Endodermal cell (in vitro differentiated cells): ENCODE data around the gene GNB1L. TPM values are rescaled to one million over a fixed set of nuclear protein-coding genes. Genes with fewer than 3 reads are reported as not detected.
"Not testable (repeated sequence)": the region's sequence is repeated elsewhere in the genome, so short reads cannot be mapped to it uniquely, and the experiment has no call there.

Experiments used
- DNase-seq: peaks from one replicate; pipeline ENCODE4 v3.0.0-alpha.2; 2017
- H3K27ac ChIP-seq: 2 replicates; pipeline ENCODE4 v1.5.1; 2013; ENCODE audit warnings: mild to moderate bottlenecking, low read depth, low read length, moderate library complexity
- H3K27me3 ChIP-seq: 2 replicates; pipeline ENCODE4 v1.6.1; 2013; ENCODE audit warnings: mild to moderate bottlenecking, low read length, moderate library complexity; ENCODE audit not compliant: insufficient read depth, control insufficient read depth, poor library complexity, severe bottlenecking
- H3K36me3 ChIP-seq: 2 replicates; pipeline ENCODE4 v1.7.0; 2013; ENCODE audit warnings: mild to moderate bottlenecking, low read length, moderate library complexity; ENCODE audit not compliant: control insufficient read depth, insufficient read depth
- H3K4me1 ChIP-seq: one replicate; pipeline ENCODE4 v1.7.0; 2013; ENCODE audit warnings: low read length; ENCODE audit not compliant: control insufficient read depth, insufficient read depth
- H3K4me3 ChIP-seq: 2 replicates; pipeline ENCODE4 v1.5.1; 2013; ENCODE audit warnings: mild to moderate bottlenecking, low read length, moderate library complexity
- H3K9ac ChIP-seq: 2 replicates; pipeline ENCODE4 v1.6.1; 2013; ENCODE audit warnings: mild to moderate bottlenecking, low read length, moderate library complexity; ENCODE audit not compliant: poor library complexity, severe bottlenecking; ENCODE audit errors: extremely low read depth
- H3K9me3 ChIP-seq: 2 replicates; pipeline ENCODE4 v1.6.1; 2013; ENCODE audit warnings: mild to moderate bottlenecking, low read length, moderate library complexity; ENCODE audit not compliant: control insufficient read depth
- H3K27ac Mint-ChIP-seq: 2 replicates; pipeline ENCODE4 v1.8.0; 2020; ENCODE audit warnings: mixed read lengths
- H3K27me3 Mint-ChIP-seq: 2 replicates; pipeline ENCODE4 v1.8.0; 2021; ENCODE audit warnings: mild to moderate bottlenecking, mixed read lengths; ENCODE audit not compliant: insufficient read depth
- H3K36me3 Mint-ChIP-seq: 2 replicates; pipeline ENCODE4 v1.8.0; 2020; ENCODE audit warnings: low read depth, mixed read lengths
- H3K4me1 Mint-ChIP-seq: 2 replicates; pipeline ENCODE4 v1.8.0; 2020; ENCODE audit warnings: mixed read lengths
- H3K4me3 Mint-ChIP-seq: 2 replicates; pipeline ENCODE4 v1.8.0; 2020; ENCODE audit warnings: mild to moderate bottlenecking, moderate library complexity, mixed read lengths
- H3K9me3 Mint-ChIP-seq: 2 replicates; pipeline ENCODE4 v1.8.0; 2020; ENCODE audit warnings: mild to moderate bottlenecking, mixed read lengths
- WGBS, 2 experiments: methylation state at CpG; one replicate each; pipeline versions ENCODE4 v1.1.5 to v1.1.7; 2013; ENCODE audit warnings: missing lambda C conversion rate in 2 of 2, mixed read lengths in 1 of 2; ENCODE audit not compliant: insufficient coverage in 1 of 2, insufficient read length in 1 of 2; 5-methylcytosine and 5-hydroxymethylcytosine counted together
- total RNA-seq, 2 donors: library from RNA; stranded (reverse); fragmentation: NEBNext Ultra II Directional in 1 of 2; extraction: Animal tissue kit (Norgen Biotek cat#: 25700) in 1 of 2; gene quantifications; 2 replicates in 1 of 2; 3 replicates in 1 of 2; pipeline ENCODE4 v1.2.1, GENCODE V29; 2021
- TF ChIP-seq, protein P1 (sequence below): fragments of 200-600 bp; sonication (generic); conservative IDR thresholded peaks from 2 replicates; pipeline ENCODE4 v1.5.0; 2021; ENCODE audit warnings: antibody characterized with exemption, mild to moderate bottlenecking

The GNB1L gene
- total RNA-seq, 2 donors from 2014 or later = 9.5 to 12.2 TPM

DNA sequence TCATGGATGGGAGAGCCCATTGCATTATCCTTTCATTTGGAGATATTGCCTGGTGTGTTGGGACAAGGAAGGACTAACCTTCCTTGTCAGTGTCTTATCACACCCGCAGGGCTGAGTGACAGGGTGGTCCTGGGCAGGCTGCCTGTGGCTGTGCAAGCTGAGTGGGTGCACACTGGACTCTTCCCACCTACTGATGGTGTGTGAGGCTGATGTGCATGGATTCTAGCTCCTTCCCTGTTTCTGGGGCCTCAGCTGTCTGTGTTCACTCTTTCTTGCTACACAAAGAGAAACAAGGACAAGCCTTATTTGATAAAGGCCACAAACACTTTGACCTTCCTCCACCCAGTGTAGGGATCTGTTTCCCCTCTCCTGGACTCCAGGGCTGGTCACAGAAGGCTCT, 72.1 kb downstream of the GNB1L start:
- H3K27ac ChIP-seq = no peak overlapping the region
- H3K4me3 ChIP-seq = no peak overlapping the region
- peaks cover 6% of the 10 kb centered on the region for H3K27me3 ChIP-seq
- Mint-ChIP-seq H3K4me3 (no peak overlapping the region), H3K27me3 (peaks cover 7% of the 10 kb centered on the region), H3K9me3 (no peaks in the 10 kb centered on the region), H3K27ac (no peak overlapping the region), H3K4me1 (no peaks in the 10 kb centered on the region), H3K36me3 (no peaks in the 10 kb centered on the region)
- no peaks in the 10 kb centered on the region for H3K36me3 ChIP-seq
- TF ChIP-seq, protein P1, sequence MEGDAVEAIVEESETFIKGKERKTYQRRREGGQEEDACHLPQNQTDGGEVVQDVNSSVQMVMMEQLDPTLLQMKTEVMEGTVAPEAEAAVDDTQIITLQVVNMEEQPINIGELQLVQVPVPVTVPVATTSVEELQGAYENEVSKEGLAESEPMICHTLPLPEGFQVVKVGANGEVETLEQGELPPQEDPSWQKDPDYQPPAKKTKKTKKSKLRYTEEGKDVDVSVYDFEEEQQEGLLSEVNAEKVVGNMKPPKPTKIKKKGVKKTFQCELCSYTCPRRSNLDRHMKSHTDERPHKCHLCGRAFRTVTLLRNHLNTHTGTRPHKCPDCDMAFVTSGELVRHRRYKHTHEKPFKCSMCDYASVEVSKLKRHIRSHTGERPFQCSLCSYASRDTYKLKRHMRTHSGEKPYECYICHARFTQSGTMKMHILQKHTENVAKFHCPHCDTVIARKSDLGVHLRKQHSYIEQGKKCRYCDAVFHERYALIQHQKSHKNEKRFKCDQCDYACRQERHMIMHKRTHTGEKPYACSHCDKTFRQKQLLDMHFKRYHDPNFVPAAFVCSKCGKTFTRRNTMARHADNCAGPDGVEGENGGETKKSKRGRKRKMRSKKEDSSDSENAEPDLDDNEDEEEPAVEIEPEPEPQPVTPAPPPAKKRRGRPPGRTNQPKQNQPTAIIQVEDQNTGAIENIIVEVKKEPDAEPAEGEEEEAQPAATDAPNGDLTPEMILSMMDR = no peak
- no peaks in the 10 kb centered on the region for H3K4me1 ChIP-seq
- WGBS, 2 experiments = 80 to 82% methylated on average over 1 of the region's 1 CpG
- no peaks in the 10 kb centered on the region for H3K9me3 ChIP-seq
- no peak overlapping the region for H3K9ac ChIP-seq
- DNase-seq = no peak

DNA sequence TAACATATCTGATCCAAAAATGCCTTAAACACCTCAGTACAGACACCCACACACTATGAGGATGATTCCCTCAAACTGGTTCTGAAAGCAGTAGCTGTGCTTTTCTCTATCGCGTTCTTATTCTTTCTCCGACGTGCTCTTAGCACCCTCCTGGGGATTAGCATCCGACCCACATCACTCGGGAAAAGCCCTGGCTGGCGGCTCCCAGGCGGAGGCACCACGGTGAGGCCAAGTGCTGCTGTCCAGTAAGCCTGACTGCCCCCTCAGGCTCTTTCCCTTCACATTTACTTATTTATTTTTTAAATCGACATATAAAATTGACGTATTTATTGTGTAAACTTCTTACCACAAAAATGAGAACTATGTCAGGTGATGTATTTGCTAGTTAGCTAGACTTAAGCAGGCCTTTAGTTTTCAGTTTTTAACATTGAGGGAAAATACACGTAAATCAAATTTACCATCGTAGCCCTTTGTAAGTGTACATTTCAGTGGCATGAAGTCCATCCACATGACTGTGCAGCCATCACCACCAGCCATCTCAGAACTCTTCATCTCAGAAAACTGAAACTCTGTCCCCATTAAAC, 74.9 kb downstream of the GNB1L start:
- Mint-ChIP-seq H3K27ac (no peak overlapping the region), H3K4me1 (no peaks in the 10 kb centered on the region), H3K9me3 (no peaks in the 10 kb centered on the region), H3K36me3 (no peaks in the 10 kb centered on the region), H3K27me3 (peaks cover 7% of the 10 kb centered on the region), H3K4me3 (no peak overlapping the region)
- no peak for DNase-seq
- H3K27ac ChIP-seq = no peak overlapping the region
- TF ChIP-seq, protein P1 = no peak
- no peaks in the 10 kb centered on the region for H3K4me1 ChIP-seq
- no peak overlapping the region for H3K4me3 ChIP-seq
- peaks cover 6% of the 10 kb centered on the region for H3K27me3 ChIP-seq
- H3K9ac ChIP-seq = no peak overlapping the region
- no peaks in the 10 kb centered on the region for H3K9me3 ChIP-seq
- no peaks in the 10 kb centered on the region for H3K36me3 ChIP-seq
- WGBS, 2 experiments = 78 to 80% methylated on average over 6 to 13 of the region's 13 CpGs

- H3K9me3 ChIP-seq = no peaks in the 10 kb centered on the region
- TF ChIP-seq, protein P1 = no peak
- DNase-seq = no peak
- H3K36me3 ChIP-seq = no peaks in the 10 kb centered on the region
- Mint-ChIP-seq H3K36me3 (no peaks in the 10 kb centered on the region), H3K27me3 (peaks cover 12% of the 10 kb centered on the region), H3K4me3 (no peak overlapping the region), H3K9me3 (no peaks in the 10 kb centered on the region), H3K27ac (no peak overlapping the region), H3K4me1 (no peaks in the 10 kb centered on the region)
- no peak overlapping the region for H3K4me3 ChIP-seq
- 91 to 93% methylated on average over 9 to 10 of the region's 10 CpGs for WGBS, 2 experiments
- H3K9ac ChIP-seq = no peak overlapping the region
- H3K27me3 ChIP-seq = peaks cover 13% of the 10 kb centered on the region
- H3K27ac ChIP-seq = no peak overlapping the region
- no peaks in the 10 kb centered on the region for H3K4me1 ChIP-seq
These were observed 75.7 kb downstream of the GNB1L start for GRCh38 chr22:19779011-19779421.

- H3K27me3 Mint-ChIP-seq = peaks cover 20% of the 10 kb centered on the region
- not testable (repeated sequence) for H3K27ac Mint-ChIP-seq
These were observed 77.5 kb downstream of the GNB1L start for GRCh38 chr22:19777192-19777591.

More at GRCh38 chr22:19777192-19777591, 77.5 kb downstream of the GNB1L start:
- not testable (repeated sequence) for H3K9ac ChIP-seq, DNase-seq, H3K4me1 Mint-ChIP-seq, H3K36me3 Mint-ChIP-seq, H3K4me1 ChIP-seq, H3K9me3 Mint-ChIP-seq, H3K4me3 Mint-ChIP-seq, H3K27ac ChIP-seq, H3K4me3 ChIP-seq, H3K9me3 ChIP-seq, H3K36me3 ChIP-seq
- 80 to 100% methylated on average over 1 to 4 of the region's 6 CpGs for WGBS, 2 experiments
- peaks cover 25% of the 10 kb centered on the region for H3K27me3 ChIP-seq
